Measurements from ENCODE around the gene MRPL42. TPM values are rescaled to one million over a fixed set of nuclear protein-coding genes. Genes with fewer than 3 reads are reported as not detected.

The MRPL42 gene
- total RNA-seq, 1 donor from 2014 or later: 82.7 TPM

- Mint-ChIP-seq H3K9me3 (ENCODE audit: unreplicated experiment) (no peaks in the 10 kb centered on the region), H3K27ac (ENCODE audit: unreplicated experiment) (no peak overlapping the region), H3K4me3 (ENCODE audit: unreplicated experiment) (no peak overlapping the region), H3K36me3 (ENCODE audit: unreplicated experiment) (no peaks in the 10 kb centered on the region), H3K4me1 (ENCODE audit: low read depth, unreplicated experiment) (peaks cover 1% of the 10 kb centered on the region), H3K27me3 (ENCODE audit: unreplicated experiment) (no peaks in the 10 kb centered on the region)
- DNase-seq: no peak
- TF ChIP-seq CTCF (IDR thresholded peaks at IDR 0.05; ENCODE audit: partially characterized antibody, unreplicated experiment): no peak
These were observed 52.5 kb downstream of the MRPL42 start for GRCh38 chr12:93519859-93520258.

GRCh38 chr12:93520454-93520853 lies 53.1 kb downstream of the MRPL42 start:
- DNase-seq: no peak
- no peak for TF ChIP-seq CTCF (IDR thresholded peaks at IDR 0.05; ENCODE audit: partially characterized antibody, unreplicated experiment)
- no peaks in the 10 kb centered on the region for H3K27me3 Mint-ChIP-seq (ENCODE audit: unreplicated experiment)
- no peak overlapping the region for H3K27ac Mint-ChIP-seq (ENCODE audit: unreplicated experiment)
- peaks cover 1% of the 10 kb centered on the region for H3K4me1 Mint-ChIP-seq (ENCODE audit: low read depth, unreplicated experiment)
- no peaks in the 10 kb centered on the region for H3K36me3 Mint-ChIP-seq (ENCODE audit: unreplicated experiment)
- no peaks in the 10 kb centered on the region for H3K9me3 Mint-ChIP-seq (ENCODE audit: unreplicated experiment)
- no peak overlapping the region for H3K4me3 Mint-ChIP-seq (ENCODE audit: unreplicated experiment)

- Mint-ChIP-seq H3K9me3 (ENCODE audit: unreplicated experiment) (no peaks in the 10 kb centered on the region), H3K27me3 (ENCODE audit: unreplicated experiment) (no peaks in the 10 kb centered on the region), H3K4me1 (ENCODE audit: low read depth, unreplicated experiment) (peaks cover 1% of the 10 kb centered on the region), H3K36me3 (ENCODE audit: unreplicated experiment) (no peaks in the 10 kb centered on the region), H3K27ac (ENCODE audit: unreplicated experiment) (no peak overlapping the region), H3K4me3 (ENCODE audit: unreplicated experiment) (no peak overlapping the region)
- no peak for TF ChIP-seq CTCF (IDR thresholded peaks at IDR 0.05; ENCODE audit: partially characterized antibody, unreplicated experiment)
- no peak for DNase-seq
These were observed 54.1 kb downstream of the MRPL42 start for GRCh38 chr12:93521225-93522080.

GRCh38 chr12:93524386-93525133 lies 57.2 kb downstream of the MRPL42 start:
- no peak for TF ChIP-seq CTCF (IDR thresholded peaks at IDR 0.05; ENCODE audit: partially characterized antibody, unreplicated experiment)
- H3K27me3 Mint-ChIP-seq (ENCODE audit: unreplicated experiment): peaks cover 1% of the 10 kb centered on the region
- no peak overlapping the region for H3K4me3 Mint-ChIP-seq (ENCODE audit: unreplicated experiment)
- H3K4me1 Mint-ChIP-seq (ENCODE audit: low read depth, unreplicated experiment): no peaks in the 10 kb centered on the region
- no peaks in the 10 kb centered on the region for H3K9me3 Mint-ChIP-seq (ENCODE audit: unreplicated experiment)
- no peak for DNase-seq
- H3K36me3 Mint-ChIP-seq (ENCODE audit: unreplicated experiment): no peaks in the 10 kb centered on the region
- H3K27ac Mint-ChIP-seq (ENCODE audit: unreplicated experiment): no peak overlapping the region

Measured in glutamatergic neuron (in vitro differentiated cells).